NCI-H146 (cell line): ENCODE results near the gene MAPK8IP1.

Experiments used
- DNase-seq: peaks from one replicate; lab custom pipeline; 2025; lab: John Stamatoyannopoulos, UW

MAPK8IP1 gene

GRCh38 chr11:45945397-45945999, 60.0 kb downstream of the MAPK8IP1 start:
- no peak for DNase-seq

GRCh38 chr11:45947885-45948284, 62.4 kb downstream of the MAPK8IP1 start:
- DNase-seq = no peak

- DNase-seq = no peak
Measured at GRCh38 chr11:45948356-45948755, 62.9 kb downstream of the MAPK8IP1 start.

GRCh38 chr11:45949992-45950407, 64.5 kb downstream of the MAPK8IP1 start:
- DNase-seq = no peak
